ENCODE results near the gene CSPG4.
"Not testable (repeated sequence)": the region's sequence is repeated elsewhere in the genome, so short reads cannot be mapped to it uniquely, and the experiment has no call there.

DNA sequence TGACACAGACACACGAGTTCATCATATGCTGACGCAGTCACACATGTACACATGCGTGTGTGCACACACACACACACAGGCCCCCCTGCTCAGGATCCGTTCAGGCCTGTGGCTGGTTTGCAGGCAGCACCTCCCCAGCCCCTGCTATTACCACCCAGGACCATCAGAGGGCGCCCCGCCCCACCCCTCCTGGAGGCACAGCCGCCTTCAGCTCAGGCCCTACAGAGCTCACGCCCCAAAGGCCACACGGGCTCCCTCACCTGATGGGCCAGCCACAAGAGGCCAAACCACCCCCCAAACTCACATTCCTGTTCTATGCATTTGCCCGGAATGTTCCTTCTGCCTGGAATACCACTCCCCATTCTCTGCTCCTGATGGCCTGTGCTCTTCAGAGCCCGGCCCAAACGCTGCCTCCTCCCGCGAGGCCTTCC, 26.4 kb downstream of the CSPG4 start:
- TF ChIP-seq POLR2A (IDR thresholded peaks at IDR 0.05) = not testable (repeated sequence)
- TF ChIP-seq, protein P1, sequence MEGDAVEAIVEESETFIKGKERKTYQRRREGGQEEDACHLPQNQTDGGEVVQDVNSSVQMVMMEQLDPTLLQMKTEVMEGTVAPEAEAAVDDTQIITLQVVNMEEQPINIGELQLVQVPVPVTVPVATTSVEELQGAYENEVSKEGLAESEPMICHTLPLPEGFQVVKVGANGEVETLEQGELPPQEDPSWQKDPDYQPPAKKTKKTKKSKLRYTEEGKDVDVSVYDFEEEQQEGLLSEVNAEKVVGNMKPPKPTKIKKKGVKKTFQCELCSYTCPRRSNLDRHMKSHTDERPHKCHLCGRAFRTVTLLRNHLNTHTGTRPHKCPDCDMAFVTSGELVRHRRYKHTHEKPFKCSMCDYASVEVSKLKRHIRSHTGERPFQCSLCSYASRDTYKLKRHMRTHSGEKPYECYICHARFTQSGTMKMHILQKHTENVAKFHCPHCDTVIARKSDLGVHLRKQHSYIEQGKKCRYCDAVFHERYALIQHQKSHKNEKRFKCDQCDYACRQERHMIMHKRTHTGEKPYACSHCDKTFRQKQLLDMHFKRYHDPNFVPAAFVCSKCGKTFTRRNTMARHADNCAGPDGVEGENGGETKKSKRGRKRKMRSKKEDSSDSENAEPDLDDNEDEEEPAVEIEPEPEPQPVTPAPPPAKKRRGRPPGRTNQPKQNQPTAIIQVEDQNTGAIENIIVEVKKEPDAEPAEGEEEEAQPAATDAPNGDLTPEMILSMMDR (IDR thresholded peaks at IDR 0.05) = peak in 5 of 7 experiments; percentile 17 to 96 (median 85)
